ENCODE results near the gene NUDT4.
"Not testable (repeated sequence)": the region's sequence is repeated elsewhere in the genome, so short reads cannot be mapped to it uniquely, and the experiment has no call there.

The NUDT4 gene

GRCh38 chr12:93375906-93376305 lies 1.8 kb upstream of the NUDT4 start:
- TF ChIP-seq CTCF (IDR thresholded peaks at IDR 0.05; ENCODE audit: low read depth, low read length, missing control alignments), result no peak
- no peak for DNase-seq (ENCODE audit: low read depth)
- H3K4me3 ChIP-seq (ENCODE audit: low read depth, low read length), result no peak overlapping the region

- peak overlapping the region; percentile 64 for H3K4me3 ChIP-seq (ENCODE audit: low read depth, low read length)
- DNase-seq (ENCODE audit: low read depth), result no peak
- TF ChIP-seq CTCF (IDR thresholded peaks at IDR 0.05; ENCODE audit: low read depth, low read length, missing control alignments), result no peak
Measured at GRCh38 chr12:93376436-93377251, 1.1 kb upstream of the NUDT4 start.

- peak overlapping the region; percentile 64 for H3K4me3 ChIP-seq (ENCODE audit: low read depth, low read length)
- not testable (repeated sequence) for DNase-seq (ENCODE audit: low read depth)
Measured at GRCh38 chr12:93378196-93378997, 672 bp downstream of the NUDT4 start.

- no peak for DNase-seq (ENCODE audit: low read depth)
- peak overlapping the region; percentile 64 for H3K4me3 ChIP-seq (ENCODE audit: low read depth, low read length)
- no peak for TF ChIP-seq CTCF (IDR thresholded peaks at IDR 0.05; ENCODE audit: low read depth, low read length, missing control alignments)
Measured at GRCh38 chr12:93378998-93379325, 1.2 kb downstream of the NUDT4 start.

GRCh38 chr12:93379326-93379980 lies 1.7 kb downstream of the NUDT4 start:
- no peak for TF ChIP-seq CTCF (IDR thresholded peaks at IDR 0.05; ENCODE audit: low read depth, low read length, missing control alignments)
- DNase-seq (ENCODE audit: low read depth), result no peak

GRCh38 chr12:93379981-93380361 lies 2.2 kb downstream of the NUDT4 start:
- no peak for DNase-seq (ENCODE audit: low read depth)
- H3K4me3 ChIP-seq (ENCODE audit: low read depth, low read length), result peak overlapping the region; percentile 64
- no peak for TF ChIP-seq CTCF (IDR thresholded peaks at IDR 0.05; ENCODE audit: low read depth, low read length, missing control alignments)

More at GRCh38 chr12:93379326-93379980, 1.7 kb downstream of the NUDT4 start:
- peak overlapping the region; percentile 64 for H3K4me3 ChIP-seq (ENCODE audit: low read depth, low read length)

GRCh38 chr12:93380480-93381121 lies 2.9 kb downstream of the NUDT4 start:
- TF ChIP-seq CTCF (IDR thresholded peaks at IDR 0.05; ENCODE audit: low read depth, low read length, missing control alignments), result no peak
- DNase-seq (ENCODE audit: low read depth), result no peak
- H3K4me3 ChIP-seq (ENCODE audit: low read depth, low read length), result peak overlapping the region; percentile 64

All from GM12864 (cell line).